SK-N-SH treated with all-trans-retinoic acid at 6 μM for 48 hours (cell line): ENCODE results near the gene MRPL27.

Experiments
- ATAC-seq: fragments of 200-7000 bp; cut with Tn5 transposase; 3 replicates; pipeline ENCODE4 v1.9.1; 2020; ENCODE audit warnings: mild to moderate bottlenecking, moderate library complexity
- ARNTL ChIP-seq: fragments of 450-650 bp; formaldehyde crosslinking; IDR thresholded peaks from 2 replicates; pipeline ENCODE4 v1.5.0; 2020; ENCODE audit warnings: low read depth, mild to moderate bottlenecking, moderate library complexity, borderline replicate concordance
- BACH2 ChIP-seq: fragments of 250-450 bp; sonication (Bioruptor Pico); IDR thresholded peaks from 2 replicates; pipeline ENCODE4 v1.9.0; 2021; ENCODE audit warnings: mild to moderate bottlenecking, borderline replicate concordance
- CSDC2 ChIP-seq: fragments of 250-450 bp; sonication (Bioruptor Pico); IDR thresholded peaks from 2 replicates; pipeline ENCODE4 v1.5.0; 2020; ENCODE audit warnings: mild to moderate bottlenecking, moderate library complexity
- ESRRG ChIP-seq: fragments of 250-450 bp; sonication (Bioruptor Pico); IDR thresholded peaks from 2 replicates; pipeline ENCODE4 v1.6.1; 2021; ENCODE audit warnings: mild to moderate bottlenecking
- ISL1 ChIP-seq: fragments of 250-450 bp; sonication (Bioruptor Pico); IDR thresholded peaks from 2 replicates; pipeline ENCODE4 v2.1.2; 2022; ENCODE audit warnings: mild to moderate bottlenecking, moderate library complexity
- OSR1 ChIP-seq: fragments of 250-450 bp; sonication (Bioruptor Pico); IDR thresholded peaks from 2 replicates; pipeline ENCODE4 v1.8.0; 2022; ENCODE audit warnings: moderate library complexity, mild to moderate bottlenecking, inconsistent platforms
- PPARA ChIP-seq: fragments of 250-450 bp; sonication (Bioruptor Pico); IDR thresholded peaks from 2 replicates; pipeline ENCODE4 v1.5.0; 2020; ENCODE audit warnings: mild to moderate bottlenecking, borderline replicate concordance
- RARB ChIP-seq: fragments of 250-450 bp; sonication (Bioruptor Pico); IDR thresholded peaks from 2 replicates; pipeline ENCODE4 v1.8.0; 2021; ENCODE audit warnings: mild to moderate bottlenecking, moderate library complexity
- TCF4 ChIP-seq: fragments of 250-450 bp; sonication (Bioruptor Pico); IDR thresholded peaks from 2 replicates; pipeline ENCODE4 v1.8.0; 2021; ENCODE audit warnings: mild to moderate bottlenecking, moderate library complexity, borderline replicate concordance
- ZC3H10 ChIP-seq: fragments of 250-450 bp; sonication (Bioruptor Pico); IDR thresholded peaks from 2 replicates; pipeline ENCODE4 v1.5.1; 2021; ENCODE audit warnings: mild to moderate bottlenecking, moderate library complexity
- ZFP3 ChIP-seq: fragments of 250-450 bp; sonication (Bioruptor Pico); IDR thresholded peaks from 2 replicates; pipeline ENCODE4 v1.5.0; 2020; ENCODE audit warnings: mild to moderate bottlenecking, moderate library complexity
- TF ChIP-seq, protein P1 (sequence below): fragments of 250-450 bp; sonication (Bioruptor Pico); IDR thresholded peaks from 2 replicates; pipeline ENCODE4 v1.8.0; 2020; ENCODE audit warnings: mild to moderate bottlenecking, moderate library complexity, borderline replicate concordance
- TF ChIP-seq, protein P2 (sequence below): fragments of 250-450 bp; sonication (Bioruptor Pico); IDR thresholded peaks from 2 replicates; pipeline ENCODE4 v1.8.0; 2021; ENCODE audit warnings: low read depth, mild to moderate bottlenecking, moderate library complexity, borderline replicate concordance
- TF ChIP-seq, protein P3 (sequence below): fragments of 250-450 bp; sonication (Bioruptor Pico); IDR thresholded peaks from 2 replicates; pipeline ENCODE4 v1.5.1; 2021; ENCODE audit warnings: mild to moderate bottlenecking, moderate library complexity
- TF ChIP-seq, protein P4 (sequence below): fragments of 250-450 bp; sonication (Bioruptor Pico); IDR thresholded peaks from 2 replicates; pipeline ENCODE4 v1.5.1; 2020; ENCODE audit warnings: low read depth, mild to moderate bottlenecking, moderate library complexity
- TF ChIP-seq, protein P5 (sequence below): fragments of 250-450 bp; sonication (Bioruptor Pico); IDR thresholded peaks from 2 replicates; pipeline ENCODE4 v1.5.0; 2020; ENCODE audit warnings: mild to moderate bottlenecking, moderate library complexity

MRPL27 gene

DNA sequence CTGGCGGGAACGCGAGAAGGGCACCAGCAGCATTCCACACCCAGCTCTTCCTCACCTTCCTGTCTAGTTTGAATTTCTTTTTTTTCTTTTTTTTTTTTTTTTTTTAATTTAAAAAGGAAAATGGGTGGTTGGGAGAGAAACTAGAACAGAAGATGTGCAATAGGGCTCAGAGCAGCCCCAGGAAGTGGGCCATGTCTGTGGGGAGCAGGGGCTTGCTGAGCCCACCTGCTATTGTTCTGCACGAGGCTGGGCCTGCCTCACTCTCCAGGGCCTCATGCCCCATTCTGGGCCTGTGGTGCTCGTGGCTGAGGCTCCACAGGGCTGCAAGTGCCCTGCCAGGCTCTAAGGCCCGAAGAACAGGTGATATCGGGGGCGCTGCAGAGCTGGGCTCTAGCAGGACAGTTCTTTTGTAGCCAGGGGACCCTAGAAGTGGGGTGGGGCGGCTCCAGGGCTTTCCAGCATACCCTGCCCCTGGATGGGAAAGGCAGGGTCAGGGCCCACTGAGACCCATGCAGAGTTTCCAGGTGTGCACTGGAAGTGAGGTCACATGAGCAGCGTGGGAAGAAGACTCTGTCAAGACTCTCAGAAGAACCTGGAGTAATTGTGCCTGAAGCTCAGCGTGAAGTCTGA, 12.4 kb downstream of the MRPL27 start:
- TF ChIP-seq, protein P1, sequence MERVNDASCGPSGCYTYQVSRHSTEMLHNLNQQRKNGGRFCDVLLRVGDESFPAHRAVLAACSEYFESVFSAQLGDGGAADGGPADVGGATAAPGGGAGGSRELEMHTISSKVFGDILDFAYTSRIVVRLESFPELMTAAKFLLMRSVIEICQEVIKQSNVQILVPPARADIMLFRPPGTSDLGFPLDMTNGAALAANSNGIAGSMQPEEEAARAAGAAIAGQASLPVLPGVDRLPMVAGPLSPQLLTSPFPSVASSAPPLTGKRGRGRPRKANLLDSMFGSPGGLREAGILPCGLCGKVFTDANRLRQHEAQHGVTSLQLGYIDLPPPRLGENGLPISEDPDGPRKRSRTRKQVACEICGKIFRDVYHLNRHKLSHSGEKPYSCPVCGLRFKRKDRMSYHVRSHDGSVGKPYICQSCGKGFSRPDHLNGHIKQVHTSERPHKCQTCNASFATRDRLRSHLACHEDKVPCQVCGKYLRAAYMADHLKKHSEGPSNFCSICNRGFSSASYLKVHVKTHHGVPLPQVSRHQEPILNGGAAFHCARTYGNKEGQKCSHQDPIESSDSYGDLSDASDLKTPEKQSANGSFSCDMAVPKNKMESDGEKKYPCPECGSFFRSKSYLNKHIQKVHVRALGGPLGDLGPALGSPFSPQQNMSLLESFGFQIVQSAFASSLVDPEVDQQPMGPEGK (CRISPR knock-in tag), result no peak
- TF ChIP-seq RARB, result no peak
- TF ChIP-seq TCF4, result no peak
- TF ChIP-seq ISL1 (CRISPR knock-in tag), result no peak
- TF ChIP-seq, protein P2, sequence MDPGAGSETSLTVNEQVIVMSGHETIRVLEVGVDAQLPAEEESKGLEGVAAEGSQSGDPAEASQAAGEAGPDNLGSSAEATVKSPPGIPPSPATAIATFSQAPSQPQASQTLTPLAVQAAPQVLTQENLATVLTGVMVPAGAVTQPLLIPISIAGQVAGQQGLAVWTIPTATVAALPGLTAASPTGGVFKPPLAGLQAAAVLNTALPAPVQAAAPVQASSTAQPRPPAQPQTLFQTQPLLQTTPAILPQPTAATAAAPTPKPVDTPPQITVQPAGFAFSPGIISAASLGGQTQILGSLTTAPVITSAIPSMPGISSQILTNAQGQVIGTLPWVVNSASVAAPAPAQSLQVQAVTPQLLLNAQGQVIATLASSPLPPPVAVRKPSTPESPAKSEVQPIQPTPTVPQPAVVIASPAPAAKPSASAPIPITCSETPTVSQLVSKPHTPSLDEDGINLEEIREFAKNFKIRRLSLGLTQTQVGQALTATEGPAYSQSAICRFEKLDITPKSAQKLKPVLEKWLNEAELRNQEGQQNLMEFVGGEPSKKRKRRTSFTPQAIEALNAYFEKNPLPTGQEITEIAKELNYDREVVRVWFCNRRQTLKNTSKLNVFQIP (CRISPR knock-in tag), result no peak
- no peak for TF ChIP-seq ZFP3
- no peak for TF ChIP-seq OSR1
- TF ChIP-seq ARNTL (CRISPR knock-in tag), result no peak
- TF ChIP-seq, protein P3, sequence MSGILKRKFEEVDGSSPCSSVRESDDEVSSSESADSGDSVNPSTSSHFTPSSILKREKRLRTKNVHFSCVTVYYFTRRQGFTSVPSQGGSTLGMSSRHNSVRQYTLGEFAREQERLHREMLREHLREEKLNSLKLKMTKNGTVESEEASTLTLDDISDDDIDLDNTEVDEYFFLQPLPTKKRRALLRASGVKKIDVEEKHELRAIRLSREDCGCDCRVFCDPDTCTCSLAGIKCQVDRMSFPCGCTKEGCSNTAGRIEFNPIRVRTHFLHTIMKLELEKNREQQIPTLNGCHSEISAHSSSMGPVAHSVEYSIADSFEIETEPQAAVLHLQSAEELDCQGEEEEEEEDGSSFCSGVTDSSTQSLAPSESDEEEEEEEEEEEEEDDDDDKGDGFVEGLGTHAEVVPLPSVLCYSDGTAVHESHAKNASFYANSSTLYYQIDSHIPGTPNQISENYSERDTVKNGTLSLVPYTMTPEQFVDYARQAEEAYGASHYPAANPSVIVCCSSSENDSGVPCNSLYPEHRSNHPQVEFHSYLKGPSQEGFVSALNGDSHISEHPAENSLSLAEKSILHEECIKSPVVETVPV (CRISPR knock-in tag), result no peak
- TF ChIP-seq BACH2, result no peak
- TF ChIP-seq ZC3H10, result no peak
- TF ChIP-seq, all 23 proteins: peak for 0
- no peak for ATAC-seq

DNA sequence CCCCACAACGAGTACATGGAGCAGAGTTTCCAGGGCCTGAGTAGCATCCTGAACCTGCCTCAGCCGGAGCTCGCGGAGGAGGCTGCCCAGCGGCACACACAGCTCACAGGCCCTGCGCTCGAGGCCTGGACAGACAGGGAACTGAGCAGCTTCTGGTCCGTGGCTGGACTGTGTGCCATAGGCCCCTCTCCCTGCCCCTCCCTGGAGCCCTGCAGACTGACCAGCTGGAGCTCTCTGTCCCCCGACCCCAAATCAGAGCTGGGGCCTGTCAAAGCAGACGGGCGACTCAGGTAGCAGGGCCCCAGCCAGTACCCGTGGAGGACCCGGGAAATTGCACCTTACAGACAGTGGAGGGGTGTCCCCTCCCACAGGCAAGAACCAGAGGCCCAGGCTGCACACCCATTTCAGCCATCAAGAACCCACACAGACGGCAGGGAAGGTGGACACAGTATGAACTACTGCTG, 13.0 kb downstream of the MRPL27 start:
- no peak for TF ChIP-seq ESRRG
- TF ChIP-seq BACH2, result no peak
- TF ChIP-seq, protein P4, sequence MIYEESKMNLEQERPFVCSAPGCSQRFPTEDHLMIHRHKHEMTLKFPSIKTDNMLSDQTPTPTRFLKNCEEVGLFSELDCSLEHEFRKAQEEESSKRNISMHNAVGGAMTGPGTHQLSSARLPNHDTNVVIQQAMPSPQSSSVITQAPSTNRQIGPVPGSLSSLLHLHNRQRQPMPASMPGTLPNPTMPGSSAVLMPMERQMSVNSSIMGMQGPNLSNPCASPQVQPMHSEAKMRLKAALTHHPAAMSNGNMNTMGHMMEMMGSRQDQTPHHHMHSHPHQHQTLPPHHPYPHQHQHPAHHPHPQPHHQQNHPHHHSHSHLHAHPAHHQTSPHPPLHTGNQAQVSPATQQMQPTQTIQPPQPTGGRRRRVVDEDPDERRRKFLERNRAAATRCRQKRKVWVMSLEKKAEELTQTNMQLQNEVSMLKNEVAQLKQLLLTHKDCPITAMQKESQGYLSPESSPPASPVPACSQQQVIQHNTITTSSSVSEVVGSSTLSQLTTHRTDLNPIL (CRISPR knock-in tag), result no peak
- TF ChIP-seq, protein P5, sequence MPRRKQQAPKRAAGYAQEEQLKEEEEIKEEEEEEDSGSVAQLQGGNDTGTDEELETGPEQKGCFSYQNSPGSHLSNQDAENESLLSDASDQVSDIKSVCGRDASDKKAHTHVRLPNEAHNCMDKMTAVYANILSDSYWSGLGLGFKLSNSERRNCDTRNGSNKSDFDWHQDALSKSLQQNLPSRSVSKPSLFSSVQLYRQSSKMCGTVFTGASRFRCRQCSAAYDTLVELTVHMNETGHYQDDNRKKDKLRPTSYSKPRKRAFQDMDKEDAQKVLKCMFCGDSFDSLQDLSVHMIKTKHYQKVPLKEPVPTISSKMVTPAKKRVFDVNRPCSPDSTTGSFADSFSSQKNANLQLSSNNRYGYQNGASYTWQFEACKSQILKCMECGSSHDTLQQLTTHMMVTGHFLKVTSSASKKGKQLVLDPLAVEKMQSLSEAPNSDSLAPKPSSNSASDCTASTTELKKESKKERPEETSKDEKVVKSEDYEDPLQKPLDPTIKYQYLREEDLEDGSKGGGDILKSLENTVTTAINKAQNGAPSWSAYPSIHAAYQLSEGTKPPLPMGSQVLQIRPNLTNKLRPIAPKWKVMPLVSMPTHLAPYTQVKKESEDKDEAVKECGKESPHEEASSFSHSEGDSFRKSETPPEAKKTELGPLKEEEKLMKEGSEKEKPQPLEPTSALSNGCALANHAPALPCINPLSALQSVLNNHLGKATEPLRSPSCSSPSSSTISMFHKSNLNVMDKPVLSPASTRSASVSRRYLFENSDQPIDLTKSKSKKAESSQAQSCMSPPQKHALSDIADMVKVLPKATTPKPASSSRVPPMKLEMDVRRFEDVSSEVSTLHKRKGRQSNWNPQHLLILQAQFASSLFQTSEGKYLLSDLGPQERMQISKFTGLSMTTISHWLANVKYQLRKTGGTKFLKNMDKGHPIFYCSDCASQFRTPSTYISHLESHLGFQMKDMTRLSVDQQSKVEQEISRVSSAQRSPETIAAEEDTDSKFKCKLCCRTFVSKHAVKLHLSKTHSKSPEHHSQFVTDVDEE (CRISPR knock-in tag), result no peak
- TF ChIP-seq CSDC2 (CRISPR knock-in tag), result no peak
- TF ChIP-seq TCF4, result no peak
- TF ChIP-seq, protein P1 (CRISPR knock-in tag), result no peak
- TF ChIP-seq PPARA (CRISPR knock-in tag), result no peak
- TF ChIP-seq, protein P3 (CRISPR knock-in tag), result no peak
- TF ChIP-seq, all 23 proteins: peak for 0
- no peak for ATAC-seq
